Liver (tissue), 3 donors: Measurements from ENCODE around the gene ST6GAL1.

Experiments
- FOXA1 ChIP-seq: IDR thresholded peaks from 2 replicates; pipeline ENCODE4 v1.6.1; 2016; ENCODE audit warnings: antibody characterized with exemption
- FOXA2 ChIP-seq: IDR thresholded peaks from 2 replicates; pipeline ENCODE4 v1.6.1; 2016; ENCODE audit warnings: antibody characterized with exemption
- JUND ChIP-seq, 2 donors: IDR thresholded peaks; 2 replicates each; pipeline ENCODE4 v1.6.1; 2016; ENCODE audit warnings: antibody characterized with exemption in 2 of 2
- SP1 ChIP-seq: IDR thresholded peaks from 2 replicates; pipeline ENCODE4 v1.6.1; 2018; ENCODE audit warnings: antibody characterized with exemption, mild to moderate bottlenecking
- TAF1 ChIP-seq: conservative IDR thresholded peaks from 2 replicates; pipeline ENCODE4 v1.6.1; 2016; ENCODE audit warnings: antibody characterized with exemption, mild to moderate bottlenecking
- YY1 ChIP-seq: IDR thresholded peaks from 2 replicates; pipeline ENCODE4 v1.6.1; 2016; ENCODE audit warnings: antibody characterized with exemption, mild to moderate bottlenecking
- TF ChIP-seq, protein P1 (sequence below): fragments of 150-350 bp; IDR thresholded peaks from 2 replicates; pipeline ENCODE4 v1.5.1; 2017; ENCODE audit warnings: improper control_type of control experiment, low read depth, low read length; ENCODE audit not compliant: missing input control
- TF ChIP-seq, protein P2 (sequence below): IDR thresholded peaks from 2 replicates; pipeline ENCODE4 v1.6.1; 2016; ENCODE audit warnings: antibody characterized with exemption, mild to moderate bottlenecking
- TF ChIP-seq, protein P3 (sequence below): IDR thresholded peaks from 2 replicates; pipeline ENCODE4 v1.6.1; 2016; ENCODE audit warnings: antibody characterized with exemption
- TF ChIP-seq, protein P4 (sequence below): IDR thresholded peaks from 2 replicates; pipeline ENCODE4 v1.6.1; 2016; ENCODE audit warnings: antibody characterized with exemption
- donor health status: healthy.
- donor health status: healthy.

DNA sequence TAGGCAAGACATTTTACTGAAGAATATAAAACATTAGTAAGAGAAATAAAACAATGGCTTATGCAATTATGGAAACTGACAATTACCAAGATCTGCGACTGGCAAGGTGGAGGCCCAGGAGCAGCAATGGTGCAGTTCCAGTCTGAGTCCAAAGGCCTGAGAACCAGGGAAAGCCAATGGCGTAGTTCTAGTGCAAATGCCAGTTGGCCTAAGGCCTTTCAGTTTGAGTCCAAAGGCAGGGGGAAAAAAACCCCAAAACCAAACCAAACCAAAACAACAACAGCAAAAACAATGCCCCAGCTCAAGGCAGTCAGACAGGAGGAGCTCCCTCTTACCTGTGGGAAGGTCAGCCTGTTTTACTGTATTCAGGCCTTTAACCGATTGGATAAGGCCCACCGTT, 72.6 kb downstream of the ST6GAL1 start:
- TF ChIP-seq, protein P1, sequence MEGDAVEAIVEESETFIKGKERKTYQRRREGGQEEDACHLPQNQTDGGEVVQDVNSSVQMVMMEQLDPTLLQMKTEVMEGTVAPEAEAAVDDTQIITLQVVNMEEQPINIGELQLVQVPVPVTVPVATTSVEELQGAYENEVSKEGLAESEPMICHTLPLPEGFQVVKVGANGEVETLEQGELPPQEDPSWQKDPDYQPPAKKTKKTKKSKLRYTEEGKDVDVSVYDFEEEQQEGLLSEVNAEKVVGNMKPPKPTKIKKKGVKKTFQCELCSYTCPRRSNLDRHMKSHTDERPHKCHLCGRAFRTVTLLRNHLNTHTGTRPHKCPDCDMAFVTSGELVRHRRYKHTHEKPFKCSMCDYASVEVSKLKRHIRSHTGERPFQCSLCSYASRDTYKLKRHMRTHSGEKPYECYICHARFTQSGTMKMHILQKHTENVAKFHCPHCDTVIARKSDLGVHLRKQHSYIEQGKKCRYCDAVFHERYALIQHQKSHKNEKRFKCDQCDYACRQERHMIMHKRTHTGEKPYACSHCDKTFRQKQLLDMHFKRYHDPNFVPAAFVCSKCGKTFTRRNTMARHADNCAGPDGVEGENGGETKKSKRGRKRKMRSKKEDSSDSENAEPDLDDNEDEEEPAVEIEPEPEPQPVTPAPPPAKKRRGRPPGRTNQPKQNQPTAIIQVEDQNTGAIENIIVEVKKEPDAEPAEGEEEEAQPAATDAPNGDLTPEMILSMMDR: no peak
- no peak for TF ChIP-seq JUND (IDR thresholded peaks at IDR 0.05)
- TF ChIP-seq, protein P2, sequence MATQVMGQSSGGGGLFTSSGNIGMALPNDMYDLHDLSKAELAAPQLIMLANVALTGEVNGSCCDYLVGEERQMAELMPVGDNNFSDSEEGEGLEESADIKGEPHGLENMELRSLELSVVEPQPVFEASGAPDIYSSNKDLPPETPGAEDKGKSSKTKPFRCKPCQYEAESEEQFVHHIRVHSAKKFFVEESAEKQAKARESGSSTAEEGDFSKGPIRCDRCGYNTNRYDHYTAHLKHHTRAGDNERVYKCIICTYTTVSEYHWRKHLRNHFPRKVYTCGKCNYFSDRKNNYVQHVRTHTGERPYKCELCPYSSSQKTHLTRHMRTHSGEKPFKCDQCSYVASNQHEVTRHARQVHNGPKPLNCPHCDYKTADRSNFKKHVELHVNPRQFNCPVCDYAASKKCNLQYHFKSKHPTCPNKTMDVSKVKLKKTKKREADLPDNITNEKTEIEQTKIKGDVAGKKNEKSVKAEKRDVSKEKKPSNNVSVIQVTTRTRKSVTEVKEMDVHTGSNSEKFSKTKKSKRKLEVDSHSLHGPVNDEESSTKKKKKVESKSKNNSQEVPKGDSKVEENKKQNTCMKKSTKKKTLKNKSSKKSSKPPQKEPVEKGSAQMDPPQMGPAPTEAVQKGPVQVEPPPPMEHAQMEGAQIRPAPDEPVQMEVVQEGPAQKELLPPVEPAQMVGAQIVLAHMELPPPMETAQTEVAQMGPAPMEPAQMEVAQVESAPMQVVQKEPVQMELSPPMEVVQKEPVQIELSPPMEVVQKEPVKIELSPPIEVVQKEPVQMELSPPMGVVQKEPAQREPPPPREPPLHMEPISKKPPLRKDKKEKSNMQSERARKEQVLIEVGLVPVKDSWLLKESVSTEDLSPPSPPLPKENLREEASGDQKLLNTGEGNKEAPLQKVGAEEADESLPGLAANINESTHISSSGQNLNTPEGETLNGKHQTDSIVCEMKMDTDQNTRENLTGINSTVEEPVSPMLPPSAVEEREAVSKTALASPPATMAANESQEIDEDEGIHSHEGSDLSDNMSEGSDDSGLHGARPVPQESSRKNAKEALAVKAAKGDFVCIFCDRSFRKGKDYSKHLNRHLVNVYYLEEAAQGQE: no peak
- TF ChIP-seq SP1: no peak
- TF ChIP-seq FOXA1: no peak
- TF ChIP-seq YY1: no peak
- no peak for TF ChIP-seq FOXA2
- TF ChIP-seq, protein P3, sequence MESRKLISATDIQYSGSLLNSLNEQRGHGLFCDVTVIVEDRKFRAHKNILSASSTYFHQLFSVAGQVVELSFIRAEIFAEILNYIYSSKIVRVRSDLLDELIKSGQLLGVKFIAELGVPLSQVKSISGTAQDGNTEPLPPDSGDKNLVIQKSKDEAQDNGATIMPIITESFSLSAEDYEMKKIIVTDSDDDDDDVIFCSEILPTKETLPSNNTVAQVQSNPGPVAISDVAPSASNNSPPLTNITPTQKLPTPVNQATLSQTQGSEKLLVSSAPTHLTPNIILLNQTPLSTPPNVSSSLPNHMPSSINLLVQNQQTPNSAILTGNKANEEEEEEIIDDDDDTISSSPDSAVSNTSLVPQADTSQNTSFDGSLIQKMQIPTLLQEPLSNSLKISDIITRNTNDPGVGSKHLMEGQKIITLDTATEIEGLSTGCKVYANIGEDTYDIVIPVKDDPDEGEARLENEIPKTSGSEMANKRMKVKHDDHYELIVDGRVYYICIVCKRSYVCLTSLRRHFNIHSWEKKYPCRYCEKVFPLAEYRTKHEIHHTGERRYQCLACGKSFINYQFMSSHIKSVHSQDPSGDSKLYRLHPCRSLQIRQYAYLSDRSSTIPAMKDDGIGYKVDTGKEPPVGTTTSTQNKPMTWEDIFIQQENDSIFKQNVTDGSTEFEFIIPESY: no peak
- TF ChIP-seq, protein P4, sequence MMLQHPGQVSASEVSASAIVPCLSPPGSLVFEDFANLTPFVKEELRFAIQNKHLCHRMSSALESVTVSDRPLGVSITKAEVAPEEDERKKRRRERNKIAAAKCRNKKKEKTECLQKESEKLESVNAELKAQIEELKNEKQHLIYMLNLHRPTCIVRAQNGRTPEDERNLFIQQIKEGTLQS: no peak
- TF ChIP-seq TAF1: no peak
